NCI-H446 treated with DMSO at 0.1 percent for 48 hours (cell line): ENCODE results near the gene TOX2.

Source experiments
- DNase-seq: peaks from one replicate; lab custom pipeline; 2025; lab: John Stamatoyannopoulos, UW

Gene TOX2

GRCh38 chr20:43914311-43915210 lies at the start of gene TOX2:
TSS of gene TOX2 (plus strand) at chr20:43914852. CDS start at chr20:43914892, 40 bp downstream.
- no peak for DNase-seq

GRCh38 chr20:43868091-43868490 lies 46.6 kb upstream of the TOX2 start:
- no peak for DNase-seq

- DNase-seq = no peak
Observed at GRCh38 chr20:43870484-43870883, 44.2 kb upstream of the TOX2 start.

- DNase-seq = no peak
Observed at GRCh38 chr20:43878776-43879175, 35.9 kb upstream of the TOX2 start.

- no peak for DNase-seq
Observed at GRCh38 chr20:43893930-43894329, 20.7 kb upstream of the TOX2 start.

- DNase-seq = no peak
Observed at GRCh38 chr20:43894491-43894890, 20.2 kb upstream of the TOX2 start.

- no peak for DNase-seq
Observed at GRCh38 chr20:43895235-43895634, 19.4 kb upstream of the TOX2 start.

- no peak for DNase-seq
Observed at GRCh38 chr20:43899274-43900120, 15.2 kb upstream of the TOX2 start.

GRCh38 chr20:43900121-43900466 lies 14.6 kb upstream of the TOX2 start:
- no peak for DNase-seq

- DNase-seq = no peak
Observed at GRCh38 chr20:43900496-43900895, 14.2 kb upstream of the TOX2 start.

GRCh38 chr20:43901296-43901695 lies 13.4 kb upstream of the TOX2 start:
- no peak for DNase-seq

- DNase-seq = no peak
Observed at GRCh38 chr20:43903953-43904826, 10.5 kb upstream of the TOX2 start.

- DNase-seq = no peak
Observed at GRCh38 chr20:43904827-43905177, 9.8 kb upstream of the TOX2 start.

GRCh38 chr20:43906505-43907034 lies 8.1 kb upstream of the TOX2 start:
- no peak for DNase-seq

- no peak for DNase-seq
Observed at GRCh38 chr20:43909211-43909610, 5.4 kb upstream of the TOX2 start.

- DNase-seq = no peak
Observed at GRCh38 chr20:43909720-43910119, 4.9 kb upstream of the TOX2 start.

GRCh38 chr20:43910564-43910963 lies 4.1 kb upstream of the TOX2 start:
- no peak for DNase-seq

- no peak for DNase-seq
Observed at GRCh38 chr20:43911066-43911465, 3.6 kb upstream of the TOX2 start.

- no peak for DNase-seq
Observed at GRCh38 chr20:43913291-43914025, 1.2 kb upstream of the TOX2 start.

GRCh38 chr20:43915211-43916072 lies 790 bp downstream of the TOX2 start:
- no peak for DNase-seq
